Testis (tissue), 2 donors: ENCODE measurements around the gene STARD7.

Experiments used
- POLR2A ChIP-seq: fragments of 450-650 bp; IDR thresholded peaks from one replicate; pipeline ENCODE4 v1.6.1; 2017; ENCODE audit warnings: antibody characterized with exemption, mild to moderate bottlenecking, moderate library complexity
- TF ChIP-seq, protein P1 (sequence below), 3 experiments: fragments of 450-650 bp in 2 of 3; fragments of 200-600 bp in 1 of 3; sonication (generic) in 1 of 3; IDR thresholded peaks; one replicate each; pipeline ENCODE4 v1.5.1; 2016 to 2019; ENCODE audit warnings: antibody characterized with exemption in 3 of 3, mild to moderate bottlenecking in 2 of 3, moderate library complexity in 1 of 3

DNA sequence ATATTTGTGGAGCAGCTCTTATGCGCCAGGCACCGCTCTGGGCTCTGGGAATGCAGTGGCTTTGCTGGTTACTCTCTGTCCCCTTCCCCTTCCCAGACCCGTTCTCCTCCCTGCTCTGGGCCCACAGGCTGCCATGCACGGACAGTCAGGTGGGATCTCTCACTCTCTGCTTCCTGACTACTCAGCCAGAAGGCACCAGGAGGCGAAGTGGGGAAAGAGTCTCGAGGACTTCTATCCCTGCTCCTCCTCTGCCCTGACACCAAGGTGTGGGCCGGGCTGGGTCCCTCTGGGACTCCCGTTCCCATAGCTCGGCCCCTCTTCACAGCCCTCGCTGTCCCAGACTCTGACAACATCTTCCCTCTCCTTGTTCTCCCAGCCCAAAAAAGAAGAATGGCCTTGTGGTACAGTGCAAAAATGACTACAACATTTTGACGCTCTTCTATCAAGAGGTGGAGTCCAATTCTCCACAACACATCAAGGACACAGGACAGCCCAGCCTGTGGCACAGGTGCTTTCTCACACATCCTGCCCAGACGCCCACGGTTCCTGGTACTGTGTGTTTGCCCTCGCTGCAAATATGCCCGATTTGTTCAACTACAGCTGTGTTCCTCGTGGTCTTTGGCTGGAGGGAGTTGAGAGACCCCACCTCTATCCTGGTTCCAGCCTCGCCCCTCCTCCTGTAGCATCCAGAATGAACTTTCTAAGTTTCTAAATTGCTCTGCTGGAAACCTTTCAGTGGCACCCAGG is 49.4 kb downstream of the STARD7 start:
- TF ChIP-seq, protein P1, sequence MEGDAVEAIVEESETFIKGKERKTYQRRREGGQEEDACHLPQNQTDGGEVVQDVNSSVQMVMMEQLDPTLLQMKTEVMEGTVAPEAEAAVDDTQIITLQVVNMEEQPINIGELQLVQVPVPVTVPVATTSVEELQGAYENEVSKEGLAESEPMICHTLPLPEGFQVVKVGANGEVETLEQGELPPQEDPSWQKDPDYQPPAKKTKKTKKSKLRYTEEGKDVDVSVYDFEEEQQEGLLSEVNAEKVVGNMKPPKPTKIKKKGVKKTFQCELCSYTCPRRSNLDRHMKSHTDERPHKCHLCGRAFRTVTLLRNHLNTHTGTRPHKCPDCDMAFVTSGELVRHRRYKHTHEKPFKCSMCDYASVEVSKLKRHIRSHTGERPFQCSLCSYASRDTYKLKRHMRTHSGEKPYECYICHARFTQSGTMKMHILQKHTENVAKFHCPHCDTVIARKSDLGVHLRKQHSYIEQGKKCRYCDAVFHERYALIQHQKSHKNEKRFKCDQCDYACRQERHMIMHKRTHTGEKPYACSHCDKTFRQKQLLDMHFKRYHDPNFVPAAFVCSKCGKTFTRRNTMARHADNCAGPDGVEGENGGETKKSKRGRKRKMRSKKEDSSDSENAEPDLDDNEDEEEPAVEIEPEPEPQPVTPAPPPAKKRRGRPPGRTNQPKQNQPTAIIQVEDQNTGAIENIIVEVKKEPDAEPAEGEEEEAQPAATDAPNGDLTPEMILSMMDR (IDR thresholded peaks at IDR 0.05), result no peak
- no peak for TF ChIP-seq POLR2A
